CD4-positive, alpha-beta T cell treated with Interleukin-17A for 1 hour (primary cell): Measurements from ENCODE around the gene AKT3.
"Not testable (repeated sequence)": the region's sequence is repeated elsewhere in the genome, so short reads cannot be mapped to it uniquely, and the experiment has no call there.

Experiments used
- DNase-seq: peaks from one replicate; pipeline ENCODE4 v3.0.0-alpha.2; 2020

The AKT3 gene

DNA sequence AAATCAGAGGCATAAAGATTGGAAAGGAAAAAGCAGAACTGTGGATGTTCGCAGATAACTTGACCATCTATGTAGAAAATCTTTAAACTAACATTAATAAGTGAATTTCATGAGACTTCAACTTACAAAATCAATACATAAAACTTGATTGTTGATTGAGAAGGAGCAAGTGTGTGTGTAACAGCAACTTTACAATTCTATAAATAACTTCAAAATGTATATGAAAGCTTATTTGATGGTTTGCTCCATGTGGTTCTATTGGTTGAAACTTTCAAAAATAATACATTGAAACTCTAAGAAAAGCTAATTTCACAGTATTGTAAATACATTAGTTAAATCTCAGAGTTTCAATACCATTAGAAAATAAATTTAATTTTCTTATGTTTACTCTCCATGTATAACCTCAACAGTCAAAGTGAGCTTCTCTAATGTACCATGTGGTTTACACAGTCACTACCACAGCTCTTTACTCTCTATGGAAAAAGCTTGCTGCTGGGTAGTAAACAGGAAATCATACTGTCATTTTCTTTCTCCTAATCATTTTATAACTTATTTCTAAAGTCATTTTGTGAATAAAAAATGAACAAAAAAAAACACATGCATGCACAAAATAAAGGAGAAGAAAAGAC, 12.0 kb downstream of the AKT3 start:
- peak; percentile 63 for DNase-seq

- DNase-seq, result no peak
Measured at GRCh38 chr1:243834130-243834529, 15.9 kb downstream of the AKT3 start.

- no peak for DNase-seq
Measured at GRCh38 chr1:243831463-243831862, 18.6 kb downstream of the AKT3 start.

DNA sequence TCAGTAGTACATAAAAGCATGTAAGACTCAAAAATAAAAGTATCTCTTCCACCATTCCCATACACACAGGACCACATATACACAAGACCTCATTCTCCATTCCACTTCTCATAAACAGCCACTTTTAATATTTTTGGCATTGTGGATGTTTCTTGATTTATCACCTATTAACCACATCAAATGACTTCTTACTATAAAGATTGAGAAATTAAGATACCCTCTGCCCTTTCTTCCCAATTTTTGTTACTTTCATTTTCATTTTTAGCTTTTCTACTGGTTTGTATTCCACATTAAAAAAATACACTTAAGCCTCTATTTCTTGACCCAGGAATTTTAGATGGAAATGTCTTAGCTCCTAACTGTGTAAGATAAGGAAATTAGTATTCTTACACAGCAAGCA, 22.8 kb downstream of the AKT3 start:
- no peak for DNase-seq

GRCh38 chr1:243824907-243825306, 25.1 kb downstream of the AKT3 start:
- not testable (repeated sequence) for DNase-seq

GRCh38 chr1:243821177-243821680, 28.8 kb downstream of the AKT3 start:
- DNase-seq, result no peak

DNA sequence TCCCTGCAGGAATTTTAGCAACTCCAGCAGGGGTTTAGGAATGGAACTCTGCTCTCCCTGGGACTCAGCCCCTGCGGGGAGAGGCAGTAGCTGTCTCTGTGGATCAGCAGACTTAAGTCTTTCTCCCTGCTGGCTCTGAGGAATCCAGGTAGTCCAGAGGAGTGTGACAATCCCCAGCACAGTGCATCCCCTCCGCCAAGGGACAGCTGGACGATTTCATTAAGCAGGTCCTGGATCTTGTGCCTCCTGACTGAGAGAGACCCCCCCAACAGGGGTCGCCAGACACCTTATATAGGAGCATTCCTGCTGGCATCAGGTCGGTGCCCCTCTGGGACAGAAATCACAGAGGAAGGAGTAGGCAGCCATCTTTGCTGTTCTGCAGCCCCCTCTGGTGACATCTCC, 30.6 kb downstream of the AKT3 start:
- no peak for DNase-seq

DNA sequence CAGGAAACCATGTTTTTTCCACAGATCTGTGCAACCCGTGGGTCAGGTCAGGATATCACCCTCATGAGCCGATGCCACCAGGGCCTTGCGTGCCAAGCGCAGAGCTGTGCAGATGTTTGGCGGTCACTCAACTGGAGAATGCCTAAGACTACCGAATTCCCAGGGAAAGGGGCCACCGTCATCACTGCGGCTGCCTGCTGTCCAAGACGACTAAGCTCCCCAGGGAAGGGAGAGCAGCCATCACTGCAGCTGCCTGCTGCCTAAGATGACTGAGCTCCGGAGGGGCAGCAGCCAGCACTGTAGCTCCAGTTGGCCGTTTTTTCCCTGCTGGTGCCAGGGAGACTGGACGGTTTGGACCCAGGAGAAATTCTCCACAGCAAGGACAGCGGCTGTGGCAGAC, 31.1 kb downstream of the AKT3 start:
- DNase-seq, result no peak

GRCh38 chr1:243814718-243815117, 35.3 kb downstream of the AKT3 start:
- no peak for DNase-seq

DNA sequence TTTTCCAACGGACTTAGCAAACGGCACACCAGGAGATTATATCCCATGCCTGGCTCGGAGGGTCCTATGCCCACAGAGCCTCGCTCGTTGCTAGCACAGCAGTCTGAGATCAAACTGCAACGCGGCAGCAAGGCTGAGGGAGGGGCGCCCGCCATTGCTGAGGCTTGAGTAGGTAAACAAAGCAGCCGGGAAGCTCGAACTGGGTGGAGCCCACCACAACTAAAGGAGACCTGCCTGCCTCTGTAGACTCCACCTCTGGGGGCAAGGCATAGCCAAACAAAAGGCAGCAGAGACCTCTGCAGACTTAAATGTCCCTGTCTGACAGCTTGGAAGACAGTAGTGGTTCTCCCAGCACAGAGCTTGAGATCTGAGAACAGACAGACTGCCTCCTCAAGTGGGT, 42.7 kb downstream of the AKT3 start:
- peak; percentile 31 for DNase-seq

GRCh38 chr1:243806310-243806709, 43.7 kb downstream of the AKT3 start:
- DNase-seq, result no peak

DNA sequence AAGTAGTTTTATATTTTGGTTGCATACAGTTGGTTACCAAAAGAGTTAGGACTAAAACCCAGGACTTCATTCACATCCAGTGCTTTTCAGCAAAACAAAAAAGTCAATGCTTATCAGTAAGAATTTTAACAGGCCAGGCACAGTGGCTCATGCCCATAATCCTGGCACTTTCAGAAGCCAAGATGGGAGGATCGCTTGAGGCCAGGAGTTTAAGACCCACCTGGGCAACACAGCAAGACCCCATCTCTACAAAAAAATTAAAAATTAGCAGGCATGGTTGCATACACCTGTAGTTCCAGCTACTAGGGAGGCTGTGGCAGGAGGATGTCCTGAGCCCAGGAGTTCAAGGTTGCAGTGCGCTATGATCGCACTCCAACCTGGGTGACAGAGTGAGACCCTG, 47.3 kb downstream of the AKT3 start:
- DNase-seq, result no peak

DNA sequence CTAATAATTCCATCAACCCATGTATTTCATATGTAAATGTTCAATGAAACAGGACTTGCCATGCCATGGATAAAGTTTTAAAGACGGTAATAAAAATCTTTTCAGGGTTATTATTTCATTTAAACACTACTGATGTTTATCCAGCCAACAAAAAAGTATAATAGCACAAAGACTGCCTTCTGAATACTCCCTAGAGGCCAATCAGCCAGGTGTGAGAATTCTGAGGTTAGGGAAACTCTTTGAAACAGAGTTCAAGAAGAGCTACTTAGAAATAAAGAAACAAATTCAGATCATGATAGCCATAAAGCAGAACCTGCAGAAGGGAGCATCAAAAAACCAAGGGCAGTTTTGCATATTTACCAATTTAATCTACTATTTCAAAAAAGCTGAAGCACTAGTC, 48.7 kb downstream of the AKT3 start:
- DNase-seq, result no peak

- no peak for DNase-seq
Measured at GRCh38 chr1:243799908-243800307, 50.1 kb downstream of the AKT3 start.

DNA sequence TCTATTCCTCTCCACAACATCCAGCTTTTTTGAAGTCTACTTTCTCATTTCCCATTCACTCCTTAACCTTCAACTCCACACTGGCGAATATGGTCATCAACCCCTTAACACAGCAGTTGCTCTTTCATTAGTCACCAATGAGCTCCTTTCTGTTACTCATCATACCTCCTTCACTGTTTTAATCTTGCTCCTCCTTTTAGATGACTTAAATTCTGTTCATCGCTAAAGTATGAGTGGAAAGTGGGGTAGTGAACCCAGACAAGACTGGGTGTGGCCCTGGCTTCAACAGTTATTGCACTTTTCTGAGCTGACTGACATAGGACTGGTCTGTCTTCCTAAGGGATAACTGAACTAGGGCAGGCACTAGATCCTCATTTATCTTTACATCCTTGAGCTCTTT, 51.3 kb downstream of the AKT3 start:
- DNase-seq, result no peak

DNA sequence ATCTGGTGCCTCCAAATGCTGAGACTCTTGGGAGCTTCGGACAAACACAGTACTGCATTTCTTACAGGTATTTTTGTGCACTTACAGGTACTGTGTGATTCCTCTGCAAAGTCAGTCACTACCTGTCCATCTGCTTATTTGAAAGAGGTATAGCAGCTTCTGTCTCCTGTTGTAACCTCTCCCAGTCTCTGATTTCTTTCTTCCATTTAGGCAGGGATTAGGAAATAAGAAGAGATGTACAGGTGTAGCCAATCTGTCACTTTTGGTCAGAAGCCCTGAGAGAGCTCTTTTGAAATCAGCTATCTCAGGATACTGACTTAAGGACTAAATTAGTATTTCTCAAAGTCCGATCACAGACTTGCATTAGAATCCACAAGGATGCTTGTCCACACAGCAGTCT, 54.0 kb downstream of the AKT3 start:
- DNase-seq, result no peak

GRCh38 chr1:243793298-243793697, 56.7 kb downstream of the AKT3 start:
- DNase-seq, result no peak

DNA sequence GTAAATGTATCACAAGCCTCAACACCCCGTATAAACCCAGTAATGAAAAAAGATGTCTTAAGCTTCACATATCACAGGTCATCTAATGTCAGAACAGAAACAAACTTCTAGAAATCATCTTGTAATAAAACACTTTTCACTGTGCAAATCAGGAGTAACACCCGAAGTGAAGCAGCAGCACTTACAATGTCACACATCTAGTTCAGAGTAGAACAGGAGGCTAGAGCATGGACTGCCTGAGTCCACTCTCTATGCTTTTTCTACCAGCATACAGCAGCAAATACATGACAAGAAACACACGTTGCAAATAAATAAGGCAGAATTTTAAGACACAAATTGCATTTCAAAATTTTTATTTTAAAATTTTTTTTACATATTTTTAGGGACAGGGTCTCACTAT, 57.2 kb downstream of the AKT3 start:
- DNase-seq, result no peak

- DNase-seq, result no peak
Measured at GRCh38 chr1:243792401-243792800, 57.6 kb downstream of the AKT3 start.

DNA sequence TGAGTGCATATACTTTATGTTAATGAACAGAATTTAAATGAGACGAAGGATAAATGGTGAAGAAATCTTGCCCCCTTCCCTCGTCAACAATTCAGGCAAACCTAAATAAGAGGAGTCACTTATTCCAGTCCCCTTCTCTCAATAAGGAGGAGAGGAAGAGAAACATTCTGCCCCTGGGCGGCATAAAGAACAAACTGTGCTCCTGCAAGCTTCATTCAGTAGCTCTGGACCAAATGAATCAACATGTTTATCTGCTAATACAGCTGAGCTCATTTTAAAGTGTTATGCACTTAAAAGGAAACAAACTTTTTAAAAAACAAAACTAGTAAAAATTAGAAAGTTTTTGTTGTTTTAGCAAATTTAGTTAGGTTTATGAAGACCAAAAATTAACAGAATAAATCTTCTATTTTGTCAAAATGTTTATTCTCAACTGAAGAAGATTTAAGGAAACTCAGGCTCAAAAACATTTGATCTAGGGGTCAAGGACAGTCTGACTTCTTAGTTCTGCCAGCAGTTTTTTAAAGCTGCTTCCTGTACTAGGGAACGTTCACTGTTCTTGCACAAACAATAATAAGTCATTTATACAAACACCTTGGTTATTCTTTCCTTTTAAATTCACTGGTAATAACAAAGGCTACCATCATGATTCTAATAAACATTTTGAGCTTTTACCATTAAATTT, 58.3 kb downstream of the AKT3 start:
- no peak for DNase-seq

DNA sequence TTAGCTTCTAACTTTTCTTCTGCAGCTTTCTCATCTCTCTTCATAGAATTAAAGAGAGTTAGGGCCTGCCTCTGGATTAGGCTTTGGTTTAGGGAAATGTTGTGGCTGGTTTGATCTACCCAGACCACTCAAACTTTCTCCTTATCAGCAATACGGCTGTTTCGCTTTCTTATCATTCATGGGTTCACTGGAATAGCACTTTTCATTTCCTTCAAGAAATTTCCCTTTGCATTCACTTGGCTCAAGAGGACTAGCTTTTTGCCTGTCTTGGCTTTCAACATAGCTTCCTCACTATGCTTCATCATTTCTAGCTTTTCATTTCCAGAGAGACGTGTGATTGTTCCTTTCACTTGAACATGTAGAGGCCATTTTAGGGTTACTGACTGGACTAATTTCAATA, 59.6 kb downstream of the AKT3 start:
- DNase-seq, result no peak

- DNase-seq, result no peak
Measured at GRCh38 chr1:243786531-243786930, 63.5 kb downstream of the AKT3 start.

- no peak for DNase-seq
Measured at GRCh38 chr1:243784506-243784905, 65.5 kb downstream of the AKT3 start.

- no peak for DNase-seq
Measured at GRCh38 chr1:243783714-243784113, 66.3 kb downstream of the AKT3 start.
